Body of pancreas (tissue), 4 donors: Measurements from ENCODE around the gene ZCCHC10.

Source experiments
- POLR2A ChIP-seq, 3 donors: fragments of 450-650 bp; IDR thresholded peaks; one replicate each; pipeline ENCODE4 v1.6.1; 2016; ENCODE audit warnings: antibody characterized with exemption in 3 of 3, mild to moderate bottlenecking in 2 of 3
- TF ChIP-seq, protein P1 (sequence below), 7 experiments: fragments of 450-650 bp in 4 of 7; fragments of 200-600 bp in 3 of 7; sonication (generic) in 3 of 7; IDR thresholded peaks; one replicate each; pipeline ENCODE4 v1.5.1; 2016 to 2019; ENCODE audit warnings: antibody characterized with exemption in 7 of 7

DNA sequence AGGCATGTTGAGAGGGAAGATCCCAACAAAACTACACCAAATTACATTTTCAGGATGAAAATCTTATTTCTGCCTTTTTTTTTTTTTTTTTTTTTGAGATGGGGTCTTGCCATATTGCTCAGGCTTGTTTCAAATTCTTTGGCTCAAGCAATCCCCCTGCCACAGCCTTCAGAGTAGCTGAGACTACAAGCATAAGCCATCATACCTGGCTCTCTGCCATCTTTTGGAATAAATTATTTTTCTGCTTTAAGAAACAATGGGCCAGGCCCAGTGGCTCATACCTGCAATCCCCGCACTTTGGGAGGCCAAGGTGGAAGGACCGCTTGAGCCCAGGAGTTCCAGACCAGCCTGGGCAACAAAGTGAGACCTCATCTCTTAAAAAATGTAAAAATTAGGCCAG is 77.2 kb downstream of the ZCCHC10 start:
- TF ChIP-seq, protein P1, sequence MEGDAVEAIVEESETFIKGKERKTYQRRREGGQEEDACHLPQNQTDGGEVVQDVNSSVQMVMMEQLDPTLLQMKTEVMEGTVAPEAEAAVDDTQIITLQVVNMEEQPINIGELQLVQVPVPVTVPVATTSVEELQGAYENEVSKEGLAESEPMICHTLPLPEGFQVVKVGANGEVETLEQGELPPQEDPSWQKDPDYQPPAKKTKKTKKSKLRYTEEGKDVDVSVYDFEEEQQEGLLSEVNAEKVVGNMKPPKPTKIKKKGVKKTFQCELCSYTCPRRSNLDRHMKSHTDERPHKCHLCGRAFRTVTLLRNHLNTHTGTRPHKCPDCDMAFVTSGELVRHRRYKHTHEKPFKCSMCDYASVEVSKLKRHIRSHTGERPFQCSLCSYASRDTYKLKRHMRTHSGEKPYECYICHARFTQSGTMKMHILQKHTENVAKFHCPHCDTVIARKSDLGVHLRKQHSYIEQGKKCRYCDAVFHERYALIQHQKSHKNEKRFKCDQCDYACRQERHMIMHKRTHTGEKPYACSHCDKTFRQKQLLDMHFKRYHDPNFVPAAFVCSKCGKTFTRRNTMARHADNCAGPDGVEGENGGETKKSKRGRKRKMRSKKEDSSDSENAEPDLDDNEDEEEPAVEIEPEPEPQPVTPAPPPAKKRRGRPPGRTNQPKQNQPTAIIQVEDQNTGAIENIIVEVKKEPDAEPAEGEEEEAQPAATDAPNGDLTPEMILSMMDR (IDR thresholded peaks at IDR 0.05): no peak
- no peak for TF ChIP-seq POLR2A (IDR thresholded peaks at IDR 0.05)
